Heart left ventricle (tissue), 13 donors: ENCODE data around the gene SMAD3.

Source experiments
- CTCF ChIP-seq, 12 donors: fragments of 200-600 bp; sonication (generic) in 4 of 12; IDR thresholded peaks; one replicate each; pipeline versions ENCODE4 v1.5.0 to v1.8.0; 2018 to 2022; ENCODE audit warnings: antibody characterized with exemption in 12 of 12, mild to moderate bottlenecking in 5 of 12
- POLR2A ChIP-seq, 2 donors: fragments of 450-650 bp; IDR thresholded peaks; one replicate each; pipeline ENCODE4 v1.6.1; 2017; ENCODE audit warnings: antibody characterized with exemption in 2 of 2, mild to moderate bottlenecking in 2 of 2, moderate library complexity in 2 of 2
- donor health status: ischemic (EF 13 %, LVEDD 7.1; RV severe dilation, severe dysfunction).
- donor health status: DM: no; HTN: yes; CAD: no.
- donor health status: DM: no; HTN: no; CAD: no.
- donor health status: ischemic (EF 25% LVEDD 6.9; RV normal size, moderate dysfunction).
- donor health status: ischemic (EF 25% LVEDD 5.7; RV mildly dilated, moderate dysfunction).
- donor health status: ischemic (EF 35%, LVEDD 5.7; RV mildly dilated, moderate dysfunction).
- donor health status: nonischemic (EF 11% LVEDD 7.7; RV severe dilation, severe dysfunction).
- donor health status: DM: yes; HTN: yes; CAD: no.
- donor health status: PGD.
- donor health status: ischemic (EF 29% LVEDD 5.4; RV normal size, mild dysfunction).
- donor health status: nonischemic (EF 23%, LVEDD 6.1; RV moderate dilation, normal function).

GRCh38 chr15:67084561-67084960 lies 19.2 kb downstream of the SMAD3 start:
- no peak for TF ChIP-seq CTCF (IDR thresholded peaks at IDR 0.05)
- no peak for TF ChIP-seq POLR2A (IDR thresholded peaks at IDR 0.05)
